Fibroblast of mammary gland (primary cell): Measurements from ENCODE around the gene TMOD1.
A peak's percentile ranks its signal among the peaks of the same experiment; 100 is the strongest.
"Not testable (repeated sequence)": the region's sequence is repeated elsewhere in the genome, so short reads cannot be mapped to it uniquely, and the experiment has no call there.

Source experiments
- DNase-seq: peaks from one replicate; pipeline ENCODE4 v3.0.0-alpha.2; 2010; ENCODE audit warnings: low read depth
- H3K4me3 ChIP-seq: 2 replicates; pipeline ENCODE4 v1.5.1; 2011; ENCODE audit warnings: low read depth, mild to moderate bottlenecking, low read length, moderate library complexity; ENCODE audit not compliant: control insufficient read depth
- CTCF ChIP-seq: conservative IDR thresholded peaks from 2 replicates; pipeline ENCODE4 v1.5.1; 2011; ENCODE audit warnings: low read depth, low read length, inconsistent platforms; ENCODE audit not compliant: control insufficient read depth, insufficient read depth

TMOD1 gene

GRCh38 chr9:97501177-97501971, at the start of gene TMOD1:
TSS of gene TMOD1 (plus strand) at chr9:97501666. CDS start at chr9:97524189, 22,523 bp downstream.
- DNase-seq, result no peak
- H3K4me3 ChIP-seq, result peak within 1 kb of the TSS; percentile 32
- TF ChIP-seq CTCF, result no peak

GRCh38 chr9:97453573-97453972, 47.9 kb upstream of the TMOD1 start:
- not testable (repeated sequence) for DNase-seq, H3K4me3 ChIP-seq

- DNase-seq, H3K4me3 ChIP-seq: not testable (repeated sequence)
Observed at GRCh38 chr9:97456841-97457240, 44.6 kb upstream of the TMOD1 start.

- no peak for TF ChIP-seq CTCF
- H3K4me3 ChIP-seq, result no peak overlapping the region
- no peak for DNase-seq
Observed at GRCh38 chr9:97459326-97459725, 42.1 kb upstream of the TMOD1 start.

- no peak for TF ChIP-seq CTCF
- DNase-seq, result no peak
- no peak overlapping the region for H3K4me3 ChIP-seq
Observed at GRCh38 chr9:97462159-97462558, 39.3 kb upstream of the TMOD1 start.

- no peak for DNase-seq
- TF ChIP-seq CTCF, result no peak
- H3K4me3 ChIP-seq, result no peak overlapping the region
Observed at GRCh38 chr9:97462914-97463313, 38.6 kb upstream of the TMOD1 start.

- TF ChIP-seq CTCF, result peak; percentile 76
- no peak overlapping the region for H3K4me3 ChIP-seq
- DNase-seq, result peak; percentile 71
Observed at GRCh38 chr9:97468658-97469448, 32.6 kb upstream of the TMOD1 start.
